ENCODE data around the gene TMEM205. TPM values are rescaled to one million over a fixed set of nuclear protein-coding genes. Genes with fewer than 3 reads are reported as not detected.

TMEM205 gene
- total and polyA plus RNA-seq, 2 of the 8 experiments (the other 6 are each of a cell fraction or from before 2014, with no cell fraction given), result 73.5 to 423 TPM

- TF ChIP-seq BRCA1 (IDR thresholded peaks at IDR 0.05; ENCODE audit: low read depth, low read length) (no peak), CEBPB (IDR thresholded peaks at IDR 0.05; ENCODE audit: low read depth, low read length) (no peak), ZNF274 (IDR thresholded peaks at IDR 0.05; ENCODE audit: borderline replicate concordance, extremely low read depth, low read length) (no peak), SAP30 (IDR thresholded peaks at IDR 0.05; ENCODE audit: insufficient read depth, insufficient replicate concordance, low read length) (no peak), MAX (IDR thresholded peaks at IDR 0.05) (no peak)
Measured at GRCh38 chr19:11359421-11359820, 13.4 kb upstream of the TMEM205 start (continued).
